ENCODE results near the gene GSS. TPM values are rescaled to one million over a fixed set of nuclear protein-coding genes. Genes with fewer than 3 reads are reported as not detected.

GSS gene
- total RNA-seq, 1 donor from 2014 or later, result 64.8 TPM

- Histone ChIP-seq H3K4me3 (ENCODE audit: low read depth, low read length) (no peak overlapping the region), H3K36me3 (ENCODE audit: control insufficient read depth, insufficient read depth, low read length) (peaks cover 5% of the 10 kb centered on the region), H3K27me3 (ENCODE audit: control insufficient read depth, insufficient read depth, low read length) (no peaks in the 10 kb centered on the region)
- no peak for DNase-seq (ENCODE audit: low read depth)
- TF ChIP-seq, protein P1, sequence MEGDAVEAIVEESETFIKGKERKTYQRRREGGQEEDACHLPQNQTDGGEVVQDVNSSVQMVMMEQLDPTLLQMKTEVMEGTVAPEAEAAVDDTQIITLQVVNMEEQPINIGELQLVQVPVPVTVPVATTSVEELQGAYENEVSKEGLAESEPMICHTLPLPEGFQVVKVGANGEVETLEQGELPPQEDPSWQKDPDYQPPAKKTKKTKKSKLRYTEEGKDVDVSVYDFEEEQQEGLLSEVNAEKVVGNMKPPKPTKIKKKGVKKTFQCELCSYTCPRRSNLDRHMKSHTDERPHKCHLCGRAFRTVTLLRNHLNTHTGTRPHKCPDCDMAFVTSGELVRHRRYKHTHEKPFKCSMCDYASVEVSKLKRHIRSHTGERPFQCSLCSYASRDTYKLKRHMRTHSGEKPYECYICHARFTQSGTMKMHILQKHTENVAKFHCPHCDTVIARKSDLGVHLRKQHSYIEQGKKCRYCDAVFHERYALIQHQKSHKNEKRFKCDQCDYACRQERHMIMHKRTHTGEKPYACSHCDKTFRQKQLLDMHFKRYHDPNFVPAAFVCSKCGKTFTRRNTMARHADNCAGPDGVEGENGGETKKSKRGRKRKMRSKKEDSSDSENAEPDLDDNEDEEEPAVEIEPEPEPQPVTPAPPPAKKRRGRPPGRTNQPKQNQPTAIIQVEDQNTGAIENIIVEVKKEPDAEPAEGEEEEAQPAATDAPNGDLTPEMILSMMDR (IDR thresholded peaks at IDR 0.05; ENCODE audit: insufficient read depth, low read length, poor library complexity, severe bottlenecking), result peak; percentile 27
Measured at GRCh38 chr20:34998331-34998950, 42.8 kb upstream of the GSS start.

DNA sequence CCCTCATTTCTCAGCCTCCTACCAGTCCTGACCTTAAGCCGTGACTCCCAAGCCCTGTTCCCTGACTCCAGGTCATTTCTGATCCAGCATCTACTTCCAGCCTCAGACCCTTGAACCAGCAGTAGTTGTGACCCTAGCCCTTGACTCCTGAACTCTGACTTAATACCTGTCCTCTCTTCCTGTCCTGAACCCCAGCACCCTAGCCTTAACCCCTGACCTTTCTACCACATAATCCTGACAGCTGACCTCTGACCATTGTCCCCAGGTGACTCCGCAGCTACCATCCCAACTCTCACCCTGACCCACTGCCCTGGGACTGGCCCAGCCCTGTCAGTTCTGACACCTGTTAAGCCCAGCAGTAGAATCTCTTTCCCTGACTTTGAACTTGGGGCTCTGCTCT lies 42.2 kb upstream of the GSS start:
- Histone ChIP-seq H3K36me3 (ENCODE audit: control insufficient read depth, insufficient read depth, low read length) (peaks cover 5% of the 10 kb centered on the region), H3K4me3 (ENCODE audit: low read depth, low read length) (no peak overlapping the region), H3K27me3 (ENCODE audit: control insufficient read depth, insufficient read depth, low read length) (no peaks in the 10 kb centered on the region)
- no peak for DNase-seq (ENCODE audit: low read depth)
- TF ChIP-seq, protein P1 (IDR thresholded peaks at IDR 0.05; ENCODE audit: insufficient read depth, low read length, poor library complexity, severe bottlenecking), result no peak

DNA sequence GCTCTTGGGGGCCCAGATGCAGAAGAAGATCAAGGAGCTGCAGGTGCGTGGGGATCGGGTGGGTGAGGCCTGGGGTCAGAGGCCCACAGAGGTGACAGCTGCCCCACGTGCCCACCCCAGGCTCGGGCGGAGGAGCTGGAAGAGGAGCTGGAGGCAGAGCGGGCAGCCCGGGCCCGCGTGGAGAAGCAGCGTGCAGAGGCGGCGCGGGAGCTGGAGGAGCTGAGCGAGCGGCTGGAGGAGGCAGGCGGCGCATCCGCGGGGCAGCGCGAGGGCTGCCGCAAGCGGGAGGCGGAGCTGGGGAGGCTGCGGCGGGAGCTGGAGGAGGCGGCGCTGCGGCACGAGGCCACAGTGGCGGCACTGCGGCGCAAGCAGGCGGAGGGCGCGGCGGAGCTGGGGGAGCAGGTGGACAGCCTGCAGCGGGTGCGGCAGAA lies 41.5 kb upstream of the GSS start:
- no peaks in the 10 kb centered on the region for H3K27me3 ChIP-seq (ENCODE audit: control insufficient read depth, insufficient read depth, low read length)
- peaks cover 5% of the 10 kb centered on the region for H3K36me3 ChIP-seq (ENCODE audit: control insufficient read depth, insufficient read depth, low read length)
- no peak for DNase-seq (ENCODE audit: low read depth)
- TF ChIP-seq, protein P1 (IDR thresholded peaks at IDR 0.05; ENCODE audit: insufficient read depth, low read length, poor library complexity, severe bottlenecking), result no peak
- no peak overlapping the region for H3K4me3 ChIP-seq (ENCODE audit: low read depth, low read length)

GRCh38 chr20:34996243-34997028 lies 40.8 kb upstream of the GSS start:
- Histone ChIP-seq H3K36me3 (ENCODE audit: control insufficient read depth, insufficient read depth, low read length) (peaks cover 5% of the 10 kb centered on the region), H3K27me3 (ENCODE audit: control insufficient read depth, insufficient read depth, low read length) (no peaks in the 10 kb centered on the region), H3K4me3 (ENCODE audit: low read depth, low read length) (no peak overlapping the region)
- TF ChIP-seq, protein P1 (IDR thresholded peaks at IDR 0.05; ENCODE audit: insufficient read depth, low read length, poor library complexity, severe bottlenecking), result no peak
- no peak for DNase-seq (ENCODE audit: low read depth)

GRCh38 chr20:34995696-34996095 lies 40.1 kb upstream of the GSS start:
- DNase-seq (ENCODE audit: low read depth), result no peak
- H3K36me3 ChIP-seq (ENCODE audit: control insufficient read depth, insufficient read depth, low read length), result peaks cover 5% of the 10 kb centered on the region
- H3K27me3 ChIP-seq (ENCODE audit: control insufficient read depth, insufficient read depth, low read length), result no peaks in the 10 kb centered on the region
- TF ChIP-seq, protein P1 (IDR thresholded peaks at IDR 0.05; ENCODE audit: insufficient read depth, low read length, poor library complexity, severe bottlenecking), result no peak
- no peak overlapping the region for H3K4me3 ChIP-seq (ENCODE audit: low read depth, low read length)
